Activated naive CD8-positive, alpha-beta T cell treated with anti-CD3 and anti-CD28 coated beads, Interleukin-2, amount 50 U/mL, for 24 hours (primary cell): ENCODE measurements around the gene PLD6.
"Not testable (repeated sequence)": the region's sequence is repeated elsewhere in the genome, so short reads cannot be mapped to it uniquely, and the experiment has no call there.

Experiments used
- ATAC-seq: fragments of 150-1000 bp; cut with Tn5 transposase; one replicate; pipeline ENCODE4 v1.10.0; 2021
- DNase-seq: peaks from one replicate; pipeline ENCODE4 v3.0.0; 2021
- H3K27ac Mint-ChIP-seq: one replicate; pipeline ENCODE4 v1.8.0; 2021; ENCODE audit warnings: mild to moderate bottlenecking, mixed read lengths
- H3K27me3 Mint-ChIP-seq: one replicate; pipeline ENCODE4 v1.8.0; 2021; ENCODE audit warnings: mixed read lengths
- H3K36me3 Mint-ChIP-seq: one replicate; pipeline ENCODE4 v1.8.0; 2021; ENCODE audit warnings: low read depth, mixed read lengths
- H3K4me1 Mint-ChIP-seq: one replicate; pipeline ENCODE4 v1.8.0; 2021; ENCODE audit warnings: mixed read lengths
- H3K4me3 Mint-ChIP-seq: one replicate; pipeline ENCODE4 v1.8.0; 2021; ENCODE audit warnings: mild to moderate bottlenecking, moderate library complexity, mixed read lengths
- H3K9me3 Mint-ChIP-seq: one replicate; pipeline ENCODE4 v1.8.0; 2021; ENCODE audit warnings: mixed read lengths

Gene PLD6

GRCh38 chr17:17198281-17198680 is 7.9 kb downstream of the PLD6 start:
- peaks cover 11% of the 10 kb centered on the region for H3K4me1 Mint-ChIP-seq
- no peaks in the 10 kb centered on the region for H3K27me3 Mint-ChIP-seq
- no peaks in the 10 kb centered on the region for H3K9me3 Mint-ChIP-seq
- no peak for DNase-seq
- H3K27ac Mint-ChIP-seq = no peak overlapping the region
- ATAC-seq = no peak
- H3K36me3 Mint-ChIP-seq = peaks cover 17% of the 10 kb centered on the region
- H3K4me3 Mint-ChIP-seq = no peak overlapping the region

DNA sequence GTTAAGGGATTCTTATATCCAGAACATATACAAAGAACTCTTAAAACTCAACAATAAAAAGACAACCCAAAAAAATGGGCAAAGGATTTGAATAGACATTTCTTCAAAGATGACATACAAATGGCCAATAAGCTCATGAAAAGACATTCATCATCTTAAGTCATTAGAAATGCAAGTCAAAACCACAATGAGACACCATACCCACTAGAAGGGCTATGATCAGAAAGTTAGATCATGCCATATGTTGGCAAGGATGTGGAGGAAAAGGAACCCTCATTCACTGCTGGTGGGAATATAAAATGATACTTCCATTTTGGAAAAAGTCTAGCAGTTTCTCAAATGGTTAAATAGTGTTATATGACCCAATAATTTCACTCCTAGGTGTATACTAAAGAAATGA is 9.4 kb downstream of the PLD6 start:
- no peak for ATAC-seq
- Mint-ChIP-seq H3K36me3 (peaks cover 8% of the 10 kb centered on the region), H3K4me3 (no peak overlapping the region), H3K4me1 (peaks cover 9% of the 10 kb centered on the region), H3K27me3 (no peaks in the 10 kb centered on the region), H3K27ac (no peak overlapping the region), H3K9me3 (no peaks in the 10 kb centered on the region)
- no peak for DNase-seq

DNA sequence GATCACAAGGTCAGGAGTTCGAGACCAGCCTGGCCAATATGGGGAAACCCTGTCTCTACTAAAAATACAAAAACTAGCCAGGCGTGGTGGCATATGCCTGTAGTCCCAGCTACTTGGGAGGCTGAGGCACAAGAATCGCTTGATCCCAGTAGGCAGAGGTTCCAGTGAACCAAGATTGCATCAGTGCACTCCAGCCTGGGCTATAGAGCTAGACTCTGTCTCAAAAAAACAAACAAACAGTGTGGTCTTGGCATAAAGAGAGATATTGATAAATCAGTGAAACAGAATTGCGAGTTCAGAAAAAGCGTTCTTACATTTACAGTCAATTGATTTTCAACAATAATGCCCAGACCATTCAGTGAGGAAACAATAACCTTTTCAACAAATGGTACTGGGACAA is 10.7 kb downstream of the PLD6 start:
- not testable (repeated sequence) for H3K4me1 Mint-ChIP-seq, DNase-seq, H3K36me3 Mint-ChIP-seq, H3K9me3 Mint-ChIP-seq, ATAC-seq, H3K27me3 Mint-ChIP-seq, H3K27ac Mint-ChIP-seq, H3K4me3 Mint-ChIP-seq

DNA sequence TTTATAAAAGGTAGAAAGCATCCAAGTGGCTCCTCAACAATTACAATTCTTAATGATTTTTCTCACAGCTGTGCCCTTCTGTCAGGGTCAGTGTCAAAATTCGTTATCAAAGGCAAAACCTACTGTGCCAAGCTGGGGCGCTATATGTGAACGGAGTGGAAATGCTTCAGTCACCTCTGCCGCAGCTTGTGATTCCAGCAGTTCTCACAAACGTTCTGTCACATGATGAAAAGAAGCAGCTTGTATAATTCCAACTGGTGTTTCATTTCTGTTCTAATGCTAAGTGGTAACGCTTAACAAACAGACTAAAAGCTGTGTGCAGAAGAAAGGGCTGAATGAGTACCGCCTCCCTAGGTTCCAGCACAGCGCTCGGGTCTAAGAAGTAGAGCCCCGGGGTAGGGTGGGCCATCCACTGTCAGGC is 14.2 kb downstream of the PLD6 start:
- Mint-ChIP-seq H3K4me1 (peaks cover 4% of the 10 kb centered on the region), H3K27me3 (no peaks in the 10 kb centered on the region), H3K36me3 (no peaks in the 10 kb centered on the region), H3K27ac (no peak overlapping the region), H3K9me3 (no peaks in the 10 kb centered on the region), H3K4me3 (no peak overlapping the region)
- no peak for ATAC-seq
- no peak for DNase-seq

- Mint-ChIP-seq H3K9me3 (no peaks in the 10 kb centered on the region), H3K36me3 (no peaks in the 10 kb centered on the region), H3K27me3 (no peaks in the 10 kb centered on the region), H3K4me1 (peaks cover 3% of the 10 kb centered on the region), H3K4me3 (no peak overlapping the region), H3K27ac (no peak overlapping the region)
- ATAC-seq (no peak), DNase-seq (no peak)
These were observed 14.8 kb downstream of the PLD6 start for GRCh38 chr17:17191346-17191792.

DNA sequence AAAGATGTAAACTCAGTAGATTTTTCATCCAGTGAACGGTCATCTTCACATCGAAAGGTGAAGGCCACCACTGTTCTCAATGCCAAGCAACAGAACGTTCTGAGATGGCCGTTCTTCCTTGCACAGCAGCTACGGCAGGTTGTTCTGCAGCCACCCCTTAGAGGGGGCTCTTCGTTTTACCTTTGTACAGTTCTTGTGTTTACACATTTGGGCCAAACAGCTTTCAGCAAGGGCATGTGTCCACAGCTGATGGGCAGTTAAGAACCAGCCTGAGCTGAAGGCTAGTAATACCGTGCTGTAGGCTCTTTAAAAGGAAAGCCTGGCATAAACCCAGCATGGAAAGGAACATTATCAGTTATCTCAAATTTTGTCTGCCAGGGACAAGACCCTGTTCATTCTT is 15.9 kb downstream of the PLD6 start:
- no peak for DNase-seq
- no peak overlapping the region for H3K27ac Mint-ChIP-seq
- ATAC-seq = no peak
- H3K36me3 Mint-ChIP-seq = peaks cover 7% of the 10 kb centered on the region
- peaks cover 15% of the 10 kb centered on the region for H3K4me1 Mint-ChIP-seq
- H3K9me3 Mint-ChIP-seq = no peaks in the 10 kb centered on the region
- no peak overlapping the region for H3K4me3 Mint-ChIP-seq
- H3K27me3 Mint-ChIP-seq = no peaks in the 10 kb centered on the region

GRCh38 chr17:17189559-17189958 is 16.6 kb downstream of the PLD6 start:
- no peak for DNase-seq
- no peaks in the 10 kb centered on the region for H3K9me3 Mint-ChIP-seq
- no peak overlapping the region for H3K27ac Mint-ChIP-seq
- H3K27me3 Mint-ChIP-seq = no peaks in the 10 kb centered on the region
- H3K36me3 Mint-ChIP-seq = peaks cover 10% of the 10 kb centered on the region
- H3K4me1 Mint-ChIP-seq = peaks cover 21% of the 10 kb centered on the region
- H3K4me3 Mint-ChIP-seq = no peak overlapping the region
- ATAC-seq = no peak

- Mint-ChIP-seq H3K36me3 (peaks cover 13% of the 10 kb centered on the region), H3K4me1 (peaks cover 31% of the 10 kb centered on the region), H3K27ac (no peak overlapping the region), H3K9me3 (no peaks in the 10 kb centered on the region), H3K4me3 (no peak overlapping the region), H3K27me3 (no peaks in the 10 kb centered on the region)
- ATAC-seq (no peak), DNase-seq (no peak)
These were observed 17.5 kb downstream of the PLD6 start for GRCh38 chr17:17188586-17188985.

DNA sequence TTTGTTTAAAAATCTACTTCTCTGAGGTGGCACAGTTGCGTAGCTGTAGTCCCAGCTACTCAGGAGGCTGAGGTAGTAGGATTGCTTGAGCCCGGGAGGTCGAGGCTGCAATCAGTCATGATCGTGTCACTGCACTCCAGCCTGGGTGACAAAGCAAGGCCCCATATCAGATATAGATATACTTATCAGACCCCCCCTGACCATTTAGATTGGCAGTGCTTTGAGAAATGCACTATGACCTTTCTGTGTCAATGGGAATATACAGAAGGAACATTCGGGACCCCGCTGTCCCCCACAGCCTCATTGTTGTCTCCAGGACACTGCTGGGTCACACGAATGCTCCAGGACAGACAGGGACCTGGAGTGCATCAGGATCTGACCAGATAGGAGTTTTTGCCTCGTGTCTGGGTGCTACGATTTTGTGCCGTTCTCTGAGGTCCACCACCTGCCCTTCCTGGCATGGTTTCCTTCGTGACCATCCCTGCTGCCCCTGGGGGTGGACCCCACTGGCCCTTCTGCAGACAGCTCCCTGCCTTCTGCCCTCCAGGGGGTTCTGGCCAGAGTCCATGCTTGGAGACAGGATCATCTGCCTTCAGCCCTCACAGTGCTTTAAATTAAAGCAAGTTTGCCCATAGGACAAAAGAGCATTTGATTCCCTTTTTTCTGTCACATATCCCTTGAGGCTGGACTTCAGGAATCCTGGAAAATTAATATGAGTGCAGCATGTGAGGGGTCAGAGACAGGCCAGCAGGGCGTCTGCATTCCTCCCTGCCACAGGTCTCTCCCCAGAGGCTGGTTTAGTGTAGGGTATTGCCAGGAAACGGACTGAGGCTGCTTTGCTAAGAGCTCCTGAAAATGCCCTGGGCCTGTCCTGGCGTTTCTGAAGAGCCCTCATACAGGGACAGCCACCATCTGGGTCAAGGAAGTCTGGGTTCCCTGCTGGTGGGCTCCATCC is 19.3 kb downstream of the PLD6 start:
- Mint-ChIP-seq H3K36me3 (peaks cover 16% of the 10 kb centered on the region), H3K9me3 (no peaks in the 10 kb centered on the region), H3K27me3 (no peaks in the 10 kb centered on the region), H3K4me3 (no peak overlapping the region), H3K4me1 (peaks cover 43% of the 10 kb centered on the region), H3K27ac (no peak overlapping the region)
- no peak for DNase-seq
- ATAC-seq = no peak

DNA sequence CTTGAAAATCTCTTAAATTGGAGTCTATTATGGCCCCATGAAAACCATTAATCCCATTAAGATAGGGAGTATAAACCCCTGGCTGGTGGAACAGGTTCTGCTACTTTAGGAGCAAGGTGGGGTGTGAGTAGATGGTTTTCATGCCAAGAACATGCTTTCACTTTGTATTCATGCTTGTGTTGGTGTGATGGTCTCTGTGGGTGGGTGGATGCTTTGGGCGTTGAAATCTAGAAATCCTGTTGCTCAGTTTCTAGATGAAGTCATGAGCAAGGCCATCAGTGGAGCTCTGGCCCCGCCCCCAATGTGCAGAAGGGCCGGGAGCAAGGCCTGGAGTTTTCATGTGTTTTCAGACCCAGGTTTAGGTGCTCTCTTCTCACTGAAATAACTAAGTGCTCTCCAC is 20.1 kb downstream of the PLD6 start:
- Mint-ChIP-seq H3K36me3 (peaks cover 16% of the 10 kb centered on the region), H3K4me3 (no peak overlapping the region), H3K27me3 (no peaks in the 10 kb centered on the region), H3K4me1 (peaks cover 50% of the 10 kb centered on the region), H3K9me3 (no peaks in the 10 kb centered on the region), H3K27ac (peak overlapping the region; percentile 12)
- DNase-seq (peak; percentile 52), ATAC-seq (peak; percentile 50)

DNA sequence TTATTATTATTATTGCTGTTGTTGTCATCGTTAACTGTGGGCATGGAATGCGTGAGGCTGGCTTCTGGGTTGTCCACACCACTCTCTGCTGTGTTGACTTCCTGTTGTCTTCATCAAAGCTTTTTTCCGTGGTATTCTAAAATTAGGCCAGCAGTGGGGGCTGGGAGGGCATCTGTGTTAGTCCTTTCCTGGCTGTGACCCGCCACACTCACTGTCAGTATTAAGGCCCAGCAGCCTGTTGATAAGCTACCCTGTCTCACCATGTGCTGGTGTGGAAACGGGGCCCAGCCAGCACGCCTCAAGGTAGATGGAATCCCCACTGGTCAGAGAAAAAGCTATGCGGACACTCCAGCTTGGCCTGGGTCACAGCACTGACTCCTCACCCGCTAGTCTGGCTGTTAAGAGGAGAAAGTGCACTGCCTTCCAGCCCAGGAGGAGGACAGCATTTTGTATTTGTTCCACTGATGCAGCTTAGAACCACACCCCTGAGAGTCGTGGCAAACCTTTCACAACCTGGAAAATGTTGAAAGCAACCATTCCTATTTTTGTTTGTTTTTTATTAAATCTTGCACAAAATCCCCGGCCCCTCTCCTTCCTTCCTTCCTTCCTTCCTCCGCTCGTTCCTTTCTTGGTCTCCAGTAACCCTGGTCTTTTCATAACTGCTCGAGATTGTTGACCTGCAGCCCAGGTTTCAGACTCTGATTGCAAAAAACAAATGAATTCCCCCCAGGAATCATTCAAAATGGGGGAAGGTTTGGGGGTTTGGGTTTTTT is 21.0 kb downstream of the PLD6 start:
- H3K36me3 Mint-ChIP-seq = peaks cover 24% of the 10 kb centered on the region

DNA sequence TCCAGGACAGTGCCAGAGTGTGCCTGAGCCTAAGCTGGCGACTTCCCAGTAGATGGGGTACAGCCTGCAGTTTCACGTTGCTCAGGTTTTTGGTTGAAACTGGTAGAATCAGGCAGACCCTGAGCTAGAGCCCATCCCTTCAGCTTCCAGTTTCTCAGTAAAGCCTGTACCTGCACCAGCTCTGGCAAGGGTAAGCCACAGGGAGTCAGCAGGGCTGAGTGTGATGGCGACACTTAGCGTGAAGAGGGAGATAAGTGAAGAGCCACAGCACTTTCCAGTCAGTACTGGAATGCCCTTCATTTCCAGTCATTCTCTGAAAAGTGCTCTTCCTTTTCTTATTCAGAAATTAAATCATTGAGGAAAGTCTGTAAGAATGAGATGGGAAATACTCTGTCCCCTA is 22.4 kb downstream of the PLD6 start:
- no peak for DNase-seq
- peaks cover 30% of the 10 kb centered on the region for H3K36me3 Mint-ChIP-seq
- H3K4me1 Mint-ChIP-seq = peaks cover 73% of the 10 kb centered on the region
- H3K9me3 Mint-ChIP-seq = no peaks in the 10 kb centered on the region
- peak overlapping the region; percentile 35 for H3K27ac Mint-ChIP-seq
- no peak for ATAC-seq
- no peak overlapping the region for H3K4me3 Mint-ChIP-seq
- no peaks in the 10 kb centered on the region for H3K27me3 Mint-ChIP-seq

More for the DNA sequence above, 21.0 kb downstream of the PLD6 start:
- H3K27me3 Mint-ChIP-seq, DNase-seq, H3K9me3 Mint-ChIP-seq, H3K4me3 Mint-ChIP-seq, ATAC-seq: not testable (repeated sequence)
- peaks cover 59% of the 10 kb centered on the region for H3K4me1 Mint-ChIP-seq
- H3K27ac Mint-ChIP-seq = peak overlapping the region; percentile 34

DNA sequence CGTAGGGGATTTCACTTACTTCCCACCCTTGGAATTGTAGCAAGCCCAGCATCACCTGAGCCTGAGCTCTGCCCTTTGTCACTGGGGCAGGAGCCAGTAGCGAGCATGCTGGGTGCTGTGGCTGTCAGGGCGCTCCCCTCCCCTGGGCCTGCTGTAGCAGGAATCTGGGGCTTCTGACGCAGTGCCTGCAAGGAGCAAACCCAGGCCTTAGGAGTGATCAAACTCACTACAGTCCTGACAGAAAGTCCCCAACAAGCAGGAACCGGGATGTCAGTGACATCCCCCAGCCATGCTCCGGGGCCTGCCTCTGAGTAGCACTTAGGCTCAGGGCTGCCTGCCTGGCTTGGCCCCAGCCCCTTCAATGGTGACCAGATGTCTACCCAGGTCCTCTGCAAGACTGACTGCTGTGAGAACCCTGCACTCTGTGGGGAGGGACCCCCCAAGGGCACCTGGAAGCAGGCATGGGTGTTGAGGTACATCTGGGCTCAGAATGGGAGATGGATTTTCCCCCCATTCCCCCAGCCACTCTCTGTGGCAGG is 23.5 kb downstream of the PLD6 start:
- peaks cover 82% of the 10 kb centered on the region for H3K4me1 Mint-ChIP-seq
- H3K4me3 Mint-ChIP-seq = no peak overlapping the region
- no peaks in the 10 kb centered on the region for H3K9me3 Mint-ChIP-seq
- H3K27me3 Mint-ChIP-seq = no peaks in the 10 kb centered on the region
- peaks cover 37% of the 10 kb centered on the region for H3K36me3 Mint-ChIP-seq
- peak overlapping the region; percentile 72 for H3K27ac Mint-ChIP-seq
- ATAC-seq (no peak), DNase-seq (no peak)

DNA sequence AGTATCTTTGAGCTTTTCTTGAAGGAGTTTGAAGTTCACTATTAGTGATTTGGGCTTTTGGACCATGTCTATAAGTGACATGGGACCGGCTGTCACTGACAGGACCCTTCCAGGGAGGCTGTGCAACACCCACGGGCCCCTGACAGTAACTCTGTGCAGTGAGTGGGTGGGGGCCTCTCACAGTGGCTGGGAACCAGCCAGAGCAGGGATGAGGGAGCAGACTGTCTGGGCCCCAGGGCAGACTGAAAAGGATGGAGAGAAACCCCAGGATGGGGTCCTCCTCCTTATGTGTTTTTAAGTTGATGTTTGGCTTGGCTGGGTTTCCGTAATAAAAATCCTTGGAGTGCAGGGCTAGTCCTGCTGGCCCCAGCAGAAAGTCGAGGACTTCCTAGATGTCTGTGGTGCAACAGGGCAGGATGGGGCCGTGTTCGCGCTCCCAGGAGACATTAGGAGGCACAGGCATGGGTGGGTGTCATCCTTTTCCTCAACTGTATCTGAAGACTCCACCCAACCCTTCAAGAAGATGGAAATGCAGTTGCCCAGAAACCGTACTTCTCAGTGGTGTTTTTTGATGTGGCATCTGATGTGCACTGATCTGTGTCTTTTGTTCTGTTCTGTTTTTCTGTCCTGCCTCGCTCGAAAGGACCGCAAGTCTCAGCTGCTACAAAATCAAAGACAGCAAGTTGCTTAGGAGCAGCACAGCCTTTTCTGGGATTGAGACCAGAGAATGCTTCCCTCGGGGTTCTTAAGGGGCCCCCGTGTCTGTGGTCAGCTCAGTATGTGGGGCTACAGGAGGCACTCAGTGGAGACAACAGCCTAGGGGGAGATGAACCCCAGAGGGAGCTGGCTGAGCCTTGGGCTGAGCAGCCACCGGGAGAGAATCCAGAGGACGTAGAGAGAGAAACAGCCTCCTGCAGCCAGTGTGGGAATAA is 24.2 kb downstream of the PLD6 start:
- Mint-ChIP-seq H3K36me3 (peaks cover 44% of the 10 kb centered on the region), H3K9me3 (no peaks in the 10 kb centered on the region), H3K27me3 (no peaks in the 10 kb centered on the region), H3K4me1 (peaks cover 89% of the 10 kb centered on the region), H3K4me3 (peak overlapping the region; percentile 43), H3K27ac (peak overlapping the region; percentile 72)
- DNase-seq (peak; percentile 21), ATAC-seq (peak; percentile 14)
